Hepatocyte (in vitro differentiated cells): ENCODE data around the gene TACC2. TPM values are rescaled to one million over a fixed set of nuclear protein-coding genes. Genes with fewer than 3 reads are reported as not detected.

Source experiments
- DNase-seq: peaks from one replicate; pipeline ENCODE4 v3.0.0-alpha.2; 2016; ENCODE audit warnings: low spot score
- H2AFZ ChIP-seq: fragments of 200-600 bp; sonication (generic); 2 replicates; pipeline ENCODE4 v1.6.0; 2016; ENCODE audit warnings: antibody characterized with exemption, mild to moderate bottlenecking
- H3K27ac ChIP-seq: fragments of 200-600 bp; sonication (generic); 2 replicates; pipeline ENCODE4 v1.5.1; 2016; ENCODE audit warnings: mild to moderate bottlenecking
- H3K27me3 ChIP-seq: fragments of 200-600 bp; sonication (generic); 2 replicates; pipeline ENCODE4 v1.6.1; 2016
- H3K36me3 ChIP-seq: fragments of 200-600 bp; sonication (generic); replicated peaks from 2 replicates; pipeline ENCODE4 v1.5.1; 2016; ENCODE audit warnings: low read depth; ENCODE audit not compliant: insufficient read depth
- H3K4me1 ChIP-seq: fragments of 200-600 bp; sonication (generic); 2 replicates; pipeline ENCODE4 v1.5.1; 2016; ENCODE audit warnings: mild to moderate bottlenecking, moderate library complexity; ENCODE audit not compliant: insufficient read depth
- H3K4me2 ChIP-seq: fragments of 200-600 bp; sonication (generic); 2 replicates; pipeline ENCODE4 v1.6.0; 2016
- H3K4me3 ChIP-seq: fragments of 200-600 bp; sonication (generic); 2 replicates; pipeline ENCODE4 v1.5.1; 2016; ENCODE audit warnings: mild to moderate bottlenecking
- H3K79me2 ChIP-seq: fragments of 200-600 bp; sonication (generic); 2 replicates; pipeline ENCODE4 v1.6.0; 2017; ENCODE audit warnings: mild to moderate bottlenecking
- H3K9me2 ChIP-seq: fragments of 200-600 bp; sonication (generic); replicated peaks from 2 replicates; pipeline ENCODE4 v1.6.0; 2017; ENCODE audit warnings: mild to moderate bottlenecking; ENCODE audit not compliant: insufficient read depth
- H3K9me3 ChIP-seq: fragments of 200-600 bp; sonication (generic); 2 replicates; pipeline ENCODE4 v1.5.1; 2016; ENCODE audit warnings: low read depth, mild to moderate bottlenecking
- H4K20me1 ChIP-seq: fragments of 200-600 bp; sonication (generic); 2 replicates; pipeline ENCODE4 v1.6.0; 2016; ENCODE audit warnings: mild to moderate bottlenecking; ENCODE audit not compliant: insufficient read depth, poor library complexity, severe bottlenecking
- CTCF ChIP-seq: fragments of 200-600 bp; sonication (generic); IDR thresholded peaks from 2 replicates; pipeline ENCODE4 v1.5.1; 2016; ENCODE audit warnings: antibody characterized with exemption, mild to moderate bottlenecking; ENCODE audit not compliant: poor library complexity
- EZH2 ChIP-seq: fragments of 200-600 bp; sonication (generic); IDR thresholded peaks from 2 replicates; pipeline ENCODE4 v1.6.1; 2016; ENCODE audit warnings: antibody characterized with exemption, mild to moderate bottlenecking, borderline replicate concordance
- EZH2phosphoT487 ChIP-seq: fragments of 200-600 bp; sonication (generic); IDR thresholded peaks from one replicate; pipeline ENCODE4 v1.6.1; 2018; ENCODE audit warnings: antibody characterized with exemption, mild to moderate bottlenecking, low read depth, moderate library complexity; ENCODE audit not compliant: unreplicated experiment, severe bottlenecking
- WGBS: methylation state at CpG from one replicate; pipeline ENCODE4 v1.1.6; 2016; ENCODE audit warnings: low lambda C conversion rate; ENCODE audit errors: missing lambda C conversion rate; 5-methylcytosine and 5-hydroxymethylcytosine counted together
- polyA plus RNA-seq: library from polyadenylated mRNA; unstranded; fragments of >200 nt; fragmentation: Nextera tagmentation; extraction: Ambion mirVana; gene quantifications from 2 replicates; pipeline ENCODE4 v1.2.1, GENCODE V29; 2016
- total RNA-seq: library from RNA; depleted of rRNA; stranded (reverse); fragments of >200 nt; gene quantifications from 2 replicates; pipeline ENCODE4 v1.2.3, GENCODE V29; 2014

Gene TACC2
- total and polyA plus RNA-seq, 2 experiments from 2014 or later, result 20.0 to 34.6 TPM

GRCh38 chr10:122251459-122252255 is 262.7 kb downstream of the TACC2 start:
- H3K4me1 ChIP-seq, result no peaks in the 10 kb centered on the region
- H3K9me2 ChIP-seq, result no peaks in the 10 kb centered on the region
- no peaks in the 10 kb centered on the region for H3K79me2 ChIP-seq
- no peaks in the 10 kb centered on the region for H3K27me3 ChIP-seq
- WGBS, result 97% methylated on average over 11 of the region's 11 CpGs
- no peak overlapping the region for H3K4me2 ChIP-seq
- H3K27ac ChIP-seq, result no peak overlapping the region
- TF ChIP-seq EZH2phosphoT487 (no peak), EZH2 (no peak), CTCF (no peak)
- H3K36me3 ChIP-seq, result no peaks in the 10 kb centered on the region
- no peak overlapping the region for H2AFZ ChIP-seq
- H3K9me3 ChIP-seq, result no peaks in the 10 kb centered on the region
- H3K4me3 ChIP-seq, result no peak overlapping the region
- no peaks in the 10 kb centered on the region for H4K20me1 ChIP-seq
- DNase-seq, result no peak

GRCh38 chr10:122252805-122253204 is 263.8 kb downstream of the TACC2 start:
- 80% methylated on average over 3 of the region's 3 CpGs for WGBS

GRCh38 chr10:122253605-122254004 is 264.6 kb downstream of the TACC2 start:
- Histone ChIP-seq H2AFZ (no peak overlapping the region), H3K9me3 (no peaks in the 10 kb centered on the region), H3K27ac (no peak overlapping the region), H3K9me2 (no peaks in the 10 kb centered on the region), H3K4me3 (no peak overlapping the region), H4K20me1 (no peaks in the 10 kb centered on the region), H3K4me1 (no peaks in the 10 kb centered on the region), H3K79me2 (no peaks in the 10 kb centered on the region), H3K27me3 (no peaks in the 10 kb centered on the region), H3K4me2 (no peak overlapping the region), H3K36me3 (no peaks in the 10 kb centered on the region)
- no peak for DNase-seq
- 96% methylated on average over 2 of the region's 2 CpGs for WGBS
- TF ChIP-seq EZH2phosphoT487 (no peak), EZH2 (no peak), CTCF (no peak)

More at GRCh38 chr10:122252805-122253204, 263.8 kb downstream of the TACC2 start:
- Histone ChIP-seq H3K4me3 (no peak overlapping the region), H3K9me2 (no peaks in the 10 kb centered on the region), H3K79me2 (no peaks in the 10 kb centered on the region), H3K4me2 (no peak overlapping the region), H3K4me1 (no peaks in the 10 kb centered on the region), H3K27me3 (no peaks in the 10 kb centered on the region), H4K20me1 (no peaks in the 10 kb centered on the region), H3K27ac (no peak overlapping the region), H3K36me3 (no peaks in the 10 kb centered on the region), H3K9me3 (no peaks in the 10 kb centered on the region), H2AFZ (no peak overlapping the region)
- DNase-seq, result no peak
- TF ChIP-seq EZH2 (no peak), EZH2phosphoT487 (no peak), CTCF (no peak)
